TTC549 (cell line): Measurements from ENCODE around the gene S100A4.
"Not testable (repeated sequence)": the region's sequence is repeated elsewhere in the genome, so short reads cannot be mapped to it uniquely, and the experiment has no call there.

Experiments used
- FAIRE-seq: peaks from 2 replicates; lab custom pipeline; 2012; peaks lifted over from hg19 to GRCh38; lab: Jason Lieb, UNC

Gene S100A4

DNA sequence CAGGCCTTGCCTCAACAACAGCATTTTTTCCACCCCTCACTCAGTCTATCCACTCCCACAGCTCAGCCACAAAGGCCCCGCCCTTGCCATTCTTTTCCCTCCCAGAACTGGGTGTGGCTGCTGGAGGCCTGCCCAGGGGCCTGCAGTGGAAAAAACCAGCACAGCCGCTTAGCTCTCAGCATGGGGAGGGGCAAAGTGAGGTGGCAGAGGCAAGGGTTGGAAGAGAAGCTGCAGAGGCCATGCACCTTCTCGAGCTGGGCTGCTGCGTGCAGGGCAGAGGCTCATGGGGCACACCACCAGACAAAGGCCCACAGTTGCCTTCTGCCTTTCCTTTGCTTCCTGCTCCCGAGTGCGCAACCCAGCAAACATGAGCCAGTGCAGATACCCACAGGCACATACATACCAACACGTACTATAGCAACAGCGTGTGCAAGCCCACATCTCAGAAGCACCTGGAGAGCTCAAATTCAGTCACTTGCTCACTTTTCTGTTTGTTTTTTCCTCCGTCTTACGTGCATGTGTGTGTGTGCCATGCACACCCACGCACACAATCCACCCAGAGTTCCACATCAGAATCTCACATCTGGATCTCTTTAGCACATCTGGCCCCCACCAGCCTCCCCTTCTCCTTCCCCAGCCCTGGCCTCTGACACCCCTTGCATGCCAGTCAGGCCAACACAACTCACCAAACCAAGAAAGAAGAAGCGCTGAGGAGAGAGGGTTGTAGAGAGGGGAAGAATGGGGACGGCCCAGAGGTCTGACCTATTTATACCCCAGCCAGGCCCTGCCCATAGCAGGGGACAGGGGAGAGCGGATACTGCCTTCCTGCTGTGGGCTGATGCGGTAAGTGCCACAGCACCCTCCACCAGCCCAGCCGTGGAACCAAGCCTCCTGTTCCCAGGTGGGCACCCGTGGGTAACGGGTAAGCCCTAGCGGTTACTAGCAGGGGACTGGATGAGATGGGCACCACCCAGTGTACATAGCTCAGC is at the start of gene S100A4:
S100A4 (minus strand) TSS at position 740 of the 989 bp plus-strand sequence. CDS start 1,012 bp downstream, outside the sequence.
- FAIRE-seq, result peak; percentile 98

DNA sequence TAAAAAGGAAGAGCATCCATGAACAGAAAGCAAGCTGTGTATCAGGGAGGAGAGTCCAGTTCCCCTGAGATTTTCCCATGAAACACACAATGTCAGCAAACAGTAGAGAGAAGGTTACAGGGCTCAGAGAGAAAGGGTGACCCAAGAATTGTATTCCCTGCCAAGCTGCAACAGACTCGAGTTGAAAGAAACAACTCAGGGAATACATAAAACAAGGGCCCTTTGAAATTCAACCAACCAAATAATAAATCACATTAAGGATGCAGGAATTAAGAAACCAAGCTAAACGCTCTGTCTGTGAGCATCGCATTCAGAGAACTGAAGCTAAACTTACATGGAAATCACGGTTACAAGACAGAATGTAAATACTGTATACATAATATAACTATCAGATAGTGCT is 47.1 kb upstream of the S100A4 start:
- no peak for FAIRE-seq

DNA sequence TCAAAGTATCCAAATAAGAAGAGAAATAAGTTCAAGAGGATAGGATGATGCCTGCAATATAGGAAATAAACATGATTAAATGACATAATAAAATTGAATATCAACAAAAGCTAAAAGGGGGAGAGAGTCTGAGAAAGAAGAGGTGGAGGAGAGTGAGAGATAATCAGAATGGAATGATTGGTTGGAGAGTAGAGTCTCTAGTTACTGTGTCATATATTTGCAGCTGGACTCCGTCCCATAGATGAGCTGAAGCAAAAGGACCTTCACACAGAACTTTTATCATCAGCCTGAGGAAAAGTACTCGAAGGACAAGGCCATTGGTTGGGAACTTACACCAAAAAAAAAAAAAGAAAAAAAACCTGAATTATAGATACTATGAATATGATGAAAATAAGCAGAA is 42.9 kb upstream of the S100A4 start:
- peak; percentile 62 for FAIRE-seq

DNA sequence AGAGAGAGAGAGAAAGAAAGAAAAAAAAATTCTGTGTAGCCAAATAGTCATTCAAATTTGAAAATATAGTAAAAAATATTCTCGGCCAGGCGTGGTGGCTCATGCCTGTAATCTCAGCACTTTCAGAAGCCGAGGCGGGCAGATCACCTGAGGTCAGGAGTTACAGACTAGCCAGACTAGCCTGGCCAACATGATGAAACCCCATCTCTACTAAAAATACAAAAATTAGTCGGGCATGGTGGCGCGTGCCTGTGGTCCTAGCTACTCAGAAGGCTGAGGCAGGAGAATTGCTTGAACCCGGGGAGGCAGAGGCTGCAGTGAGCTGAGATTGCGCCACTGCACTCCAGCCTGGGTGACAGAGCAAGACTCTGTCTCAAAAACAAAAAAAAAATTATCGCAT is 42.4 kb upstream of the S100A4 start:
- FAIRE-seq, result not testable (repeated sequence)

DNA sequence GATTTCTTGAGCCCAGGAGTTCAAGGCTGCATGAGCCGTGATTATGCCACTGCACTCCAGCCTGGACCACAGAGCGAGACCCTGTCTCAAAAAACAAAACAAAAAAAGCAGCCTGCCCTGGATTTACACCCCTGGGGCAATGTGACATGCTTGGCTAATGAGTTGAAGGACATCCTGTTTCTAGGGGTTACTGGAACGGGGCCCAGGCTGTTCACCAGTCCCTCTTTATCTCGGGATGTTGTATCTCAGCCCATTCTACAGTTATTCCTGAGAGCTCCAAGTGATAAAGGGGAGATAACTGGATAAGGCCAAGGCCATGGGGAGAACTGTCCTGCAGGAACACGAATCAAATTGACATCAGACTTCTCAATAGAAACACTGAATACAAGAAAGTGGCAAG is 41.7 kb upstream of the S100A4 start:
- no peak for FAIRE-seq

DNA sequence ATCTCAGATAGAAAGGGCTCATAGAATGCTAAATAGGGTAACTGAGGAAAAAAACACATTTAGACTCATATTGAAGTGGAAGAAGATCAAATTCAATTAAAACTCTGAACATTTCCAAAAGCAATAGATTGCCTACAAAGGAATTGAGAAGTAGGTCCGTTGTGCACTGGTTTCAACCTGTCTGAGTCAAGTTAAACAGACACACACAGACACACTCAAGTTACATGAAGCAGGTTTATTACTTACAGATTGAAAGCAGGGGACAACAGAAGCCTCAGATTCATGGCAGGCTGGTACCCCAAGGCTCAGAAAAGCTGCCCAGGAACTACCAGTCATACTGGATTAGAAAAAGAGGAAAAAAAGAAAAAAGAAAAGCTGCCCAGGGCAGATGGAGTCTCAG is 40.7 kb upstream of the S100A4 start:
- FAIRE-seq, result no peak

DNA sequence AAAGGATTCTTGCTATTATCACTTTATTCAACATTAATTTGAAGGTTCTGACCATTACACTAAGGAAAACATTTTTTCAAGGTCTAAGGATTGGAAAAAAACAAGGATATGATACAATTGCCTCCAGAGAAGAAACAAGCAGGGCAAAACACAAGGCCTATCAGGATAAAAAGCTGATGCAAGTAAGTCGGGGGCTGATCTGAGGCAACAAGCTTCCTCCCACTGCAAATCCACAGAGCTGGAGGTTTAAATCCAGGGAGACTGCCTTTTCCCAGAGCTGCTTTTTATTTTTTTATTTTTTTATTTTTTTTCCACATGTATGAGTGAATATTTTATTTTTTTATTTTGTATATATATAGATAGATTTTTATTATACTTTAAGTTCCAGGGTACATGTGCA is 39.4 kb upstream of the S100A4 start:
- no peak for FAIRE-seq

DNA sequence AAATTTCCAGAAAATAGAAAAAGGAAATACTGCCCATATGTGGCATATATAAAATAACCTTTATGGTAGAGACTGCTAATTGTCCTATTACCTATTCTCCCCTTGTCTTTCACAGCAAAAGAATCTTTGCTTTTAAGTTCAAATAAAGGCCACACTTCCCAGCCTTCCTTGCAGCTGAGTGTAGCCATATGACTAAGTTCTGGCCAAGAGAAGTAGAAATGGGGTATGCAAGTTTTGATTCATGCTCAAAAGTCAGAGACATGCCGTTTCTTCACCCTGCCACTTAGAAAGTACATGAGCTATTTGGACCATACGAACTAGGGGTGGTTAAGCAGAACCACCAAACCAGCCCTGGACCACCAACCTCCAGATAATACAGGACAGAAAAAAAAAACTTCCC is 38.4 kb upstream of the S100A4 start:
- peak; percentile 86 for FAIRE-seq

DNA sequence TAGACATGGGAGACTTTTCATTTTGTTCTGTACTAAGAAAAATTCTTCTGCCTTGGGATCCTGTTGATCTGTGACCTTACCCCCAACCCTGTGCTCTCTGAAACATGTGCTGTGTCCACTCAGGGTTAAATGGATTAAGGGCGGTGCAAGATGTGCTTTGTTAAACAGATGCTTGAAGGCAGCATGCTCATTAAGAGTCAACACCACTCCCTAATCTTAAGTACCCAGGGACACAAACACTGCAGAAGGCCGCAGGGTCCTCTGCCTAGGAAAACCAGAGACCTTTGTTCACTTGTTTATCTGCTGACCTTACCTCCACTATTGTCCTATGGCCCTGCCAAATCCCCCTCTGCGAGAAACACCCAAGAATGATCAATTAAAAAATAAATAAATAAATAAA is 37.9 kb upstream of the S100A4 start:
- not testable (repeated sequence) for FAIRE-seq

DNA sequence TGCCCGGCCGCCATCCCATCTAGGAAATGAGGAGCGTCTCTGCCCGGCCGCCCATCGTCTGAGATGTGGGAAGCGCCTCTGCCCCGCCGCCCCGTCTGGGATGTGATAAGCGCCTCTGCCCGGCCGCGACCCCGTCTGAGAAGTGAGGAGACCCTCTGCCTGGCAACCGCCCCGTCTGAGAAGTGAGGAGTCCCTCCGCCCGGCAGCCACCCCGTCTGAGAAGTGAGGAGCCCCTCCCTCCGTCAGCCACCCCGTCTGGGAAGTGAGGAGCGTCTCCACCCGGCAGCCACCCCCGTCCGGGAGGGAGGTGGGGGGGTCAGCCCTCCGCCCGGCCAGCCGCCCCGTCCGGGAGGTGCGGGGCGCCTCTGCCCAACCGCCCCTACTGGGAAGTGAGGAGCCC is 37.2 kb upstream of the S100A4 start:
- not testable (repeated sequence) for FAIRE-seq

DNA sequence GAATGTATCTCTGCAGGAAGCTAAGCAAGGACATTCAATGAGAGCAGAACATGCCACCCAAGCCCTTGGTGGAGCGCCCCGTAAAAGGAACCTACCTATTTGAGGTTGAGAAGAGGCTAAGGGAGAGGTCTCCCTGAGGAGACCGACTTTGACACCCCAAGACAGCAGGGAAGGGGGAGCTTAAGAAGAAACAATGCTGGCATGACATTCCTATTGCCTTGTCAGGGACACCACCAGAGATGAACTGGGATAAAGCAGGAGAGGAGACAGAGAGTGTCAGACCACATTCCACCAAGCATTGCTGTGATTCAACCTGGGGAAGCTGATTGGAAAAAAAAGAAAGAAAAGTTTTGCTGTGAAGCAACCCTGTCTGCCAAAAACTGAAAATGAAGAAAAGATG is 33.3 kb upstream of the S100A4 start:
- no peak for FAIRE-seq

DNA sequence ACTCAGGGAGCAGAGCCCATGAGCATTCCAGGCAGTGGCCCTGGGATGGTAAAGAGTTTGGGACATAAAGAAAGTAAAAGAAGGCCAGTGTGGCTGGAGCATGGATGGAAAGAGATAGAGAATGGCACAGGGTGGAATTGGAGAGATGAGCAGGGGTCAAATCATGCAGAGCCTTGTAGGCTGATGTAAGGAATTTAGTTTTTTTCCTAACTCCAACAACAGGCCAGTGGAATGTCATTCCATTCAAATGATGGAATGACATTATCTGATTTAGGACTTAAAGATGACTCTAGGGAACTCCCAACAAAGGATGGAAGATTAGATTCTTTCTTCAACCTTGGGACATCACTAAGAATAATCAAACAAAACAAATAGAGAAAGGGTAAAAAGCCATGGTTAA is 32.9 kb upstream of the S100A4 start:
- FAIRE-seq, result no peak

DNA sequence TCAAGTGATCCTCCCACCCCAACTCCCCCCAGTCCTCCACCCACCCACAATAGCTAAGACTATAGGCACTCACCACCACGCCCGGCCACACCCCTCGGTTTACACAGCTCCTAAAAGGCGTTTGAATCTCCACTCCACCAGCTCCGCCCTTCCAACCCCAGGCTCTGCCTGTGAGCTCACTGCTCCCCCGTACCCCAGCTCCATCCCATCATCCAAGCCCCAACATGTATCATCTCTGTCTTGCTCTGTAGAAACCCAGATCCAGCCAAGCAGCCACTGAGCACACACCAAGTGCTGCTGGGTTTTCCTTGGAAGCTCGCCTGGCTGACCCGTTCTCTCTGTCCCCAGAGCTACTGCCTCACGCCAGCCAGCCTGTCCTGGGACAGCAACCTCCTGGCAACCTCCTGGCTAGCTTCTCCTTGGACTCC is 32.0 kb upstream of the S100A4 start:
- no peak for FAIRE-seq

DNA sequence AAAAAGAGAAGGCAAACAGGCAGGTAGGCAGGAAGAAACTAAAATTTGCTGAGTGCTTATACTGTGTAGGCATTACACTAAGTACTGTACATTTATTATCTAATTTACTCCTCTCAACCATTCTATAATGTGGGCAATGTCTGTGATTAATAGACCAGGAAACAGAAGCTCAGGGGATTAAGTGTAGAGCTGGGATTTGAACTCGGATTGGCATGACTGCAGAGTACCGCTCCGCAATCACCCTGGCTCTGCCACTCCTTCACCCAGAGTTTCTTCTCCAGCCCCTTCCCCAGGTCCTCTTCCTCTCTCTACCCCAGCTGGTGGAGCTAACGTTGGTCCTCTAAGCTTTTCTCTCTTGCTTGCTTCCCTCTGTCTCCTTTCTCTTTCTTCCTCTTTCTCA is 31.5 kb upstream of the S100A4 start:
- no peak for FAIRE-seq

DNA sequence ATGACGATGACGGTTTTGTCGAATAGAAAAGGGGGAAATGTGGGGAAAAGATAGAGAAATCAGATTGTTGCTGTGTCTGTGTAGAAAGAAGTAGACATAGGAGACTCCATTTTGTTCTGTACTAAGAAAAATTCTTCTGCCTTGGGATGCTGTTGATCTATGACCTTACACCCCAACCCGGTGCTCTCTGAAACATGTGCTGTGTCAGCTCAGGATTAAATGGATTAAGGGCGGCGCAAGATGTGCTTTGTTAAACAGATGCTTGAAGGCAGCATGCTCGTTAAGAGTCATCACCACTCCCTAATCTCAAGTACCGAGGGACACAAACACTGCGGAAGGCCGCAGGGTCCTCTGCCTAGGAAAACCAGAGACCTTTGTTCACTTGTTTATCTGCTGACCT is 29.9 kb upstream of the S100A4 start:
- not testable (repeated sequence) for FAIRE-seq

DNA sequence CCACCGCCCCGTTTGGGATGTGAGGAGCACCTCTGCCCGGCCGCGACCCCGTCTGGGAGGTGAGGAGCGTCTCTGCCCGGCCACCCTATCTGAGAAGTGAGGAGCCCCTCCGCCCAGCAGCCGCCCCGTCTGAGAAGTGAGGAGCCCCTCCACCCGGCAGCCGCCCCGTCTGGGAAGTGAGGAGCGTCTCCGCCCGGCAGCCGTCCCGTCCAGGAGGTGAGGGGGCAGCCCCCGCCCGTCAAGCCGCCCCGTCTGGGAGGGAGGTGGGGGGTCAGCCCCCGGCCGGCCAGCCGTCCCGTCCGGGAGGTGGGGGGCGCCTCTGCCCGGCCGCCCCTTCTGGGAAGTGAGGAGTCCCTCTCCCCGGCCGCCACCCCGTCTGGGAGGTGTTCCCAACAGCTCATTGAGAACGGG is 29.5 kb upstream of the S100A4 start:
- not testable (repeated sequence) for FAIRE-seq

DNA sequence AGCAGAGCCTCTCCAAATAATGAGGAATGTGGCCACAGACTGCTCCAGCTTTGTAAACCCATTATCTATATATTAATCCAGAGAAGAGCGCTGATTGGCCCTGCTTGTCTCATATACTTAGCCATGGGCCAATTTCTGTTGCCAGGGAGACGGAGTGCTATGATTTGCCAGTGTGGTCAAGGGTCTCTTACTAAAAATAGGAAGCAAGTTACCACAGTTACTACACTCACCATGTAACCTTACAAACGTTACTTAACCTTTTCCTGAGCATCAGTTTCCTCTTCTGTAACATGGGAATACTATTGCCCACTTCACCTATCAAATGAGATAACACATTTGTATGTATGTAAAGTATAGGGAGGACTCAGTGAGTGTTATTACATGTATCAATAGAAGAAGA is 27.7 kb upstream of the S100A4 start:
- FAIRE-seq, result no peak

DNA sequence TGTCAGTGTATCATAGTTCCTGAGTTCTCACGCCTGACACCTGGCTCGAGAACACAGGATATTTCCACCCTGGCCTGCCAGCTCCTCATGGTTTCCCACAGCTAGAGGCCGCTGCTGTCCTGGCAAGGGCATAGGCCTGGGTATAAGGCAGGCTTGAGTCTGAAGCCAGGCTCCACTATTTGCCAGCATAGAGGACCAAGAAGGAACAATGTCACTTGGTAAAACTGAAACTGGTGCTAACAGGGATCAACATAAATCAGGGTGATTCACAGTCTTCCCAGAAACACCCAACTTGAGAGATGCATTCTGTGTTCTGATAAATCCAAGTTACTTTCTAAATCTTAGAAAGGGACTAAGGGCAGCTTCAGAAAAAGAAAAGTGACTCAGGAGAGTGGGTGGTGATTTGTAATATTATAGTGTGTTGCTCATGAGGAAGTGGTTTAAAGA is 27.0 kb upstream of the S100A4 start:
- FAIRE-seq, result peak; percentile 78

DNA sequence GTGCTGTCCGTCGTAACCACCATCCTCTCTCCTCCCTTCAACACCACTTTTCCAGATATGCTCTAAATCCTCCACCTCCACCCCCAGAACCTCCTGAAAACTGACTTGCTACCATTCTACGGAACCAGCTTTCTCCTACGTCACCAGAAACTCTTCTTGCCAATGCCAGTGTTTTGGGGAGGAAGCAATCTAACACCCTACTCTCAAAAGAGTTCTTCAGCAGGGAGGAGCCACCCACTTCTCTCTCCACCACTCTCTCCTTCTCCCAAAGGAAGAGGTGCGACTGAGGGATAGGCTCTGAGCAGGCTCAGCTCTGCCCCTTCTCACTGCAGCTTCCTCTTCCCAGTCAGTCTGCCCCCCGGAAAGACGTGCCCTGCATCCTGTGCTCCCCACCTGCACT is 26.1 kb upstream of the S100A4 start:
- no peak for FAIRE-seq

DNA sequence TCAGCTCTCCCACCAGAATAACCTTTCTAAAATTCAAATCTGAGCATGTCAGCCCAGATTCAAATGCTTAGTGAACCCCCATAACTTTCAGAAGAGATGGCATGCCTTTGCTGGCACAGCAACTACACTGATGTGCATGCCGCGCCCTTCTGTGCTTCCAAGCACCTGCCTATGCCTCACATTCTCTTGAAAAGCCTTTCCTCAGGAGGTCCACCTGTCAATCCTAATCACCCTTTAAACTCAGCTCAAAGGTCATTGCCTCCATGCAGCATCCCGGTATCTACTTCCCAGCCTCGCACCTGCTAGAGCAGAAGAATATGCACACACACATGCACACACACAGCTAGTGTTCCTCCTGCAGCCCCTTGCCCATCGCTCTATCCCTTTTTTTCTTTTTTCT is 25.3 kb upstream of the S100A4 start:
- FAIRE-seq, result no peak

DNA sequence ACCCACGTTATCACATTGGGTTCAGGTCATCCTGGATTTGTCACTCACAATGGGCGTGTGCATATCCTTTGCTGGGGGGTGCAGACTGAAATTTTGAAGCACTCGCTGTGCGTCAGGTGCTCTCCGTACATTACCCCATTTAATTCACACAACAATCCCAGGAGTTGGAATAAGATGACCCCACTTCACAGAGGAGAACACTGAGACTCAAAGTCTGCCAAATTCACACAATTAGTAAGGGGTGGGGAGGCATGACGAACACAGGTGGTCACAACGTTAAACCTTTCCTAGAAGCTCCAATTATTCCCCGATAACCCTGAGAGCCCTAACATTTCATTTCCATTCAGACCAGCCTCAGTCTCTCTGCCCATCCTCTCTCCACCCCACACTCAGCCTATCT is 23.9 kb upstream of the S100A4 start:
- FAIRE-seq, result no peak

DNA sequence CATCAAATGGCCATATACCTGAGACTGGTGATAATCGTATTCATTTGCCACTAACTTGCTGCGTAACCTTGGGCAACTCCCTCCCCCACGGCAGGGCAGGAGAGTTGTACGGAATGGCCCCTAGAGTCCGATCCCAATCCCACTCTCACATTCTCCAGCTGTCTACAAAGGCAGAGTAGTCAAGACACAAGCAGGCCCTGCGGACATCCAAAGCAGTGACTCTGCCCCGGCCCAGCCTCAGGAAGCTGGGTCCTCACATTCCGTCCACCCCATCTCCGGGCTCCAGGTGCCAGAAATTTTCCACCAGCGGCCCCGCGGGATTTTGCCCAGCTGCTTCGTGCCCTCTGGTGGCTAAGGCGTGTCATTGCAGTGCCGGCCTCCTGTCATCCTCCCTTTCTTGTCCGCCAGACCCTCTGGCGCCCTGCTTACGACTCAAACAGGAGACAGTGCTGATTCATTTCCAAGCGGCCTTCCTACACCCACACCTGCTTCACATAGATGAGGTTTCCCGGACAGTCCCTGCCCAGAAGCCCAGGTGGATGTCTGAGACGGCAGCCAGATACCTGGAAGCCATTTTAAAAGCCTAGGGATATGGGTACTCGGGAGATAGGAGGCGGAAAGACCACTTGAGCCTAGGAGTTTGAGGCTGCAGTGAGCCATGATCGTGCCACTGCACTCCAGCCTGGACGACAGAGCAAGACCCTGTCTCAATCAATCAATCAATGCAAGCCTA is 22.9 kb upstream of the S100A4 start:
- peak; percentile 93 for FAIRE-seq
